ENCODE measurements around the gene AIG1. TPM values are rescaled to one million over a fixed set of nuclear protein-coding genes. Genes with fewer than 3 reads are reported as not detected.
"Not testable (repeated sequence)": the region's sequence is repeated elsewhere in the genome, so short reads cannot be mapped to it uniquely, and the experiment has no call there.

The AIG1 gene
- total RNA-seq, 1 donor from 2014 or later = 35.2 TPM

GRCh38 chr6:143245656-143246055 lies 185.0 kb downstream of the AIG1 start:
- Mint-ChIP-seq H3K9me3 (ENCODE audit: unreplicated experiment) (peaks cover 8% of the 10 kb centered on the region), H3K4me3 (ENCODE audit: unreplicated experiment) (no peak overlapping the region), H3K36me3 (ENCODE audit: low read depth, unreplicated experiment) (no peaks in the 10 kb centered on the region), H3K27ac (ENCODE audit: unreplicated experiment) (no peak overlapping the region), H3K27me3 (ENCODE audit: low read depth, unreplicated experiment) (no peaks in the 10 kb centered on the region), H3K4me1 (ENCODE audit: low read depth, unreplicated experiment) (peaks cover 3% of the 10 kb centered on the region)
- no peaks in the 10 kb centered on the region for H3K36me3 ChIP-seq (ENCODE audit: insufficient read depth, low read length)
- no peak overlapping the region for H3K4me2 ChIP-seq (ENCODE audit: low read length)
- no peak overlapping the region for H3K27ac ChIP-seq (ENCODE audit: low read depth, low read length)
- H3K27me3 ChIP-seq (ENCODE audit: insufficient read depth, low read length) = no peaks in the 10 kb centered on the region
- H3K9me3 ChIP-seq (ENCODE audit: insufficient read depth, low read depth, low read length) = no peaks in the 10 kb centered on the region
- H3K79me2 ChIP-seq (ENCODE audit: insufficient read depth, low read length) = no peaks in the 10 kb centered on the region
- DNase-seq (ENCODE audit: low read depth) (no peak), FAIRE-seq (no peak)
- H3K9ac ChIP-seq (ENCODE audit: low read length) = no peak overlapping the region
- H3K4me3 ChIP-seq (ENCODE audit: insufficient read depth, low read depth, low read length) = no peak overlapping the region
- H3K4me1 ChIP-seq (ENCODE audit: insufficient read depth, low read length) = no peaks in the 10 kb centered on the region
- no peak overlapping the region for H2AFZ ChIP-seq (ENCODE audit: low read depth, low read length)
- H4K20me1 ChIP-seq (ENCODE audit: insufficient read depth, low read length) = no peaks in the 10 kb centered on the region
- no peak for TF ChIP-seq EZH2 (IDR thresholded peaks at IDR 0.05; ENCODE audit: insufficient read depth, low read length)
- no peak for TF ChIP-seq CTCF (IDR thresholded peaks at IDR 0.05; ENCODE audit: insufficient read depth, low read depth, low read length)

- H3K4me3 Mint-ChIP-seq (ENCODE audit: unreplicated experiment); H3K27me3 Mint-ChIP-seq (ENCODE audit: low read depth, unreplicated experiment); H3K4me3 ChIP-seq (ENCODE audit: insufficient read depth, low read depth, low read length); H3K36me3 ChIP-seq (ENCODE audit: insufficient read depth, low read length); H3K27ac ChIP-seq (ENCODE audit: low read depth, low read length); H3K9me3 Mint-ChIP-seq (ENCODE audit: unreplicated experiment); H3K27ac Mint-ChIP-seq (ENCODE audit: unreplicated experiment); H3K79me2 ChIP-seq (ENCODE audit: insufficient read depth, low read length); H2AFZ ChIP-seq (ENCODE audit: low read depth, low read length); H3K4me2 ChIP-seq (ENCODE audit: low read length); H3K27me3 ChIP-seq (ENCODE audit: insufficient read depth, low read length); H3K36me3 Mint-ChIP-seq (ENCODE audit: low read depth, unreplicated experiment); FAIRE-seq; H4K20me1 ChIP-seq (ENCODE audit: insufficient read depth, low read length); H3K9ac ChIP-seq (ENCODE audit: low read length); H3K9me3 ChIP-seq (ENCODE audit: insufficient read depth, low read depth, low read length); H3K4me1 Mint-ChIP-seq (ENCODE audit: low read depth, unreplicated experiment); H3K4me1 ChIP-seq (ENCODE audit: insufficient read depth, low read length): not testable (repeated sequence)
- peak; percentile 84 for DNase-seq (ENCODE audit: low read depth)
Observed at GRCh38 chr6:143246166-143246775, 185.6 kb downstream of the AIG1 start.

- no peak overlapping the region for H3K4me2 ChIP-seq (ENCODE audit: low read length)
- Mint-ChIP-seq H3K27ac (ENCODE audit: unreplicated experiment) (no peak overlapping the region), H3K27me3 (ENCODE audit: low read depth, unreplicated experiment) (no peaks in the 10 kb centered on the region), H3K4me1 (ENCODE audit: low read depth, unreplicated experiment) (no peaks in the 10 kb centered on the region), H3K4me3 (ENCODE audit: unreplicated experiment) (no peak overlapping the region), H3K9me3 (ENCODE audit: unreplicated experiment) (peaks cover 8% of the 10 kb centered on the region), H3K36me3 (ENCODE audit: low read depth, unreplicated experiment) (no peaks in the 10 kb centered on the region)
- no peaks in the 10 kb centered on the region for H3K27me3 ChIP-seq (ENCODE audit: insufficient read depth, low read length)
- FAIRE-seq = no peak
- H3K36me3 ChIP-seq (ENCODE audit: insufficient read depth, low read length) = no peaks in the 10 kb centered on the region
- no peak overlapping the region for H2AFZ ChIP-seq (ENCODE audit: low read depth, low read length)
- H3K27ac ChIP-seq (ENCODE audit: low read depth, low read length) = no peak overlapping the region
- H3K9me3 ChIP-seq (ENCODE audit: insufficient read depth, low read depth, low read length) = no peaks in the 10 kb centered on the region
- no peaks in the 10 kb centered on the region for H3K4me1 ChIP-seq (ENCODE audit: insufficient read depth, low read length)
- H3K79me2 ChIP-seq (ENCODE audit: insufficient read depth, low read length) = no peaks in the 10 kb centered on the region
- TF ChIP-seq EZH2 (IDR thresholded peaks at IDR 0.05; ENCODE audit: insufficient read depth, low read length) = no peak
- no peak for TF ChIP-seq CTCF (IDR thresholded peaks at IDR 0.05; ENCODE audit: insufficient read depth, low read depth, low read length)
- H3K9ac ChIP-seq (ENCODE audit: low read length) = no peak overlapping the region
- H3K4me3 ChIP-seq (ENCODE audit: insufficient read depth, low read depth, low read length) = no peak overlapping the region
- H4K20me1 ChIP-seq (ENCODE audit: insufficient read depth, low read length) = no peaks in the 10 kb centered on the region
- DNase-seq (ENCODE audit: low read depth) = no peak
Observed at GRCh38 chr6:143247586-143247985, 186.9 kb downstream of the AIG1 start.
